DMS79 (cell line): ENCODE measurements around the gene DMBT1.

Experiments used
- DNase-seq: peaks from one replicate; lab custom pipeline; 2025; lab: John Stamatoyannopoulos, UW

The DMBT1 gene

DNA sequence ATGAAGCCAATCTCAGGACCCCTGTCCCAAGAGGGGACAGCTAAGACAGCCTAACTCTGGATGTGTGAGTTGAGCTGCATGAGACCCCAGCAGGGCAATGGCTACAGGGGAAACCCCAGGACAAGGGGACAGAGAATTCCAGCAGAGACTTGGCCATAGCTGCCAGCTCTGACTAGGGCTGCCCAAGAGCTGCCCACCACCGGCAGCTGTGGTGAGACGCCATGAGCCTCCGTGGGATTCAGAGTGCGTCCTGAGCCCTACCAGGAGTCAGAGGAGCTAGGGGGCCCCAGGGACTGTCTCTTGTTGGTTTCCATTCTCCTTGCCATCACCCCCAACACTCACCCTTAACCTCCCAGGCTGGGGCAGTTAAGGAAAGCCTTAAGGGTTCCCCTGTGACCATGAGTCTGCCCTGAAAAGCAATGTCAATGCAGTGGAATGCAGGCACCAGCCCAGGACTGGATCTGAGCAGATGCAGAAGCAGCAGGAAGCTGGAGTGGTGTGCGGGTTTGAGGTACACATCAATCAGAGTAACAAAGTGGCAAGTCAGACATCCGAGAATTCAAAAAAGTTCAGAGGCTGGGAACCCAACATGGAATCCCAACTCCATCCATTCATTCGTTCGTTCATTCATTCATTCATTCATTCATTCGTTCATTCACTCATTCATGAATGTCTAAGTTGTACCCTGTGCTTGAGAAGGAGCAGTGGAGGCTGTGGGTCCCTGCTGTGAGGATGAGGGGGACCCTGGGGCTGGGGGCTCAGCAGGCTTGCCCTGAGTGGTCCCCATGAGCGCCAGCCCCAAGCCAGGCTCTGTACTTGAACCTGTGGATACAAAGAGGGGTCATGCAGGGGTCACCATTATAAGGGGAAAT is 86.2 kb downstream of the DMBT1 start:
- no peak for DNase-seq

DNA sequence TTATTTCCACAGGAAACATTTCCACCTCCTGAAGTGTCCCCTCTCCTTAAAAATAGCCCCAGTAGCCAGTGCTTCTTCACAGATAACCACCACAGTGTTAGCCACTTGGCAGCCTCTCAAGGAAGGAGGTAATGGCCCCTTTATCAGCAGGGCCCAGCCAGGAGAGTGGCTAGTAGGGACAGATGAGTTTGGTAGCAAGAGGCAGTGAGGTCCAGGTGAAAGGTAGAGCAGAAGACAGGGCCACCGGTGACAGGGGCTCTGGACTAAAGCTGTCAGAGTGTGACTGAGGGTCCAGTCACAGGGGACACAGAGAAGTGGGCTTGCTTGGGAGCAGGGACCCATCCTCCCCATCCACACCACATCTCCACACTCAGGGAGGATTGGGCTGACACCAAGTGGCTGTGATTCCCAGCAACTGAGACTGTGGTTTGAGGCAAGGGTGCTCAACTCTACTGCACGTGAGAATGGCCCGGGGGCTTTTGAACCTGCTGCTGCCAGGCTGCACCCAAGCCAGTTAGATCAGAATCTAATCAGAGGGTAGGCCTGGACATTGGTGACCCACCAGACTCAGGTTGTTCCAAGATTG is 86.9 kb downstream of the DMBT1 start:
- DNase-seq: no peak

DNA sequence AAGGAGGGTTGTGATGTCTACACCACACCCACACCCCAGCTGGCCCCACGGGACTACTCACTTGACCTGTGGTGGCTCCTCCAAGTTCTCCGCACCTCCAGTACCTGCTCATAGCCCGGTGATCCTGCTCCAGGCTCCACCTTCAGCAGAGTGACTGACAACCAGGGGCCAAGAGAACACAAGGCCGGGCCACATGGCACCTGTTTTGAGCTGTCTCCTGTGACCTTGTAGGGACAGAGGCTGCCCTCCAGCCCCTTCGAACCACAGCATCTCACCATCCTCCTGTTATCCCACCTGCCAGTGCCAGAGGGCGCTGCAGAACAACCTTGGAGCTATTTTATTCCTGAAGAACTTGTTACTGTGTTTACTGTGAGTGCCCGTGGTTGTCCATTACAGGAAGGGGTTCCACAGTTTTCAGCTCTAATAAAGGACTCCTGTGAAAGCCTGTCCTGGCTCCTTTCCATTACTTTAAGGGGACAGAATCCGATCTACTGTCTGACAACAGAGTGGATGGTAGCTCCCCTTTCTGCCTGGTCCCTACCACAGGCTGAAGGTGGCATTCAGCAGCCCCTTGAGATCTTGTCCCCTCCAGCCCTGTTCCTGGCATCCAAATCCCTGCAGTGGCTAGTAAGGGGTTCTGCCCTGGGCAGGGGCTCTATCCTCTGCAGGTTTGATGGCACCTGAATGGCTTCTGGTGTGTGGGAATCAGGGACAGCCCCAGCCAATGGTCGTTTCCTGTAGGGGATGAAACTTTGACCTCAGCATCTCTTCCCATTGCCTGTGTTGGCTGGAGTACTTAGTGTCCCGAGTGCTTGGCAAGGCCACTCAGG is 88.3 kb downstream of the DMBT1 start:
- peak; percentile 27 for DNase-seq

DNA sequence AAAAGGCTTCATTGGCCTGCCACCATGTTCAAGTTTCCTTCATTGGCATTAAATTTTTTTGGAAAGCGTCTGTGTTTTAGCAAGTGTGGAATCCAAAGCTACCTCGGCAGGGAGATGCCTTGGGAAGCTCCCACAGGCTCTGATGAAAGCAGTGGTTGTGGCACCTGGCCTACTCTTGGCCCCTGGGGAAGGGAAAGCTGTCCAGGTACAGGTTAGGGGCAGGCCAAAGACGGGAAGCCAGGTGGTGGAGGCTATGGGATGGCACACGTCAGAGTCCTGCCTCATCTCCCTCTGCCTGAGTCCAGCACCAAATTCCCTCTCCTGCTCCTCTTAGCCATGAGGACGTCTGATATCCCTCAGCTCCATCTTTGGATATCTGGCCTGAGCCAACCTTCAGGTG is 89.3 kb downstream of the DMBT1 start:
- DNase-seq: no peak

DNA sequence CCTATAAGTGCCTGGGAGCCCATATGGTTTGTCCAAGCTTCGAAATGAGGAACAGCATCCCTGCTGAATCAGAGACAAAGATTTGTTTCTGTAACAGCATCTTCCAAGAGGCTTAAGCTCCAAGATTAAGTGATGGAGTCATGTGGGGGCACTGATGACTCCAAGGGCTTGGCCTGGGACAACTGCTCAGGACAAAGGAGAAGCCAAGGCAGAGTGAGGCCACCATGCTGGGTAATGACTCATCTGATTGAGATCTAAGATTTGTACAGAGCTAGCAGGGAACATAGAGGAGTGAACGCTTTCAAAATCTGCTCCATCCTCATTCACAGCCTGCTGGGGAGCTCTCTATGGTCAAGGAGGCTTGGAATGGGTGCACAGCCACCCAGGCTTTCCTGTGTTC is 89.8 kb downstream of the DMBT1 start:
- no peak for DNase-seq

DNA sequence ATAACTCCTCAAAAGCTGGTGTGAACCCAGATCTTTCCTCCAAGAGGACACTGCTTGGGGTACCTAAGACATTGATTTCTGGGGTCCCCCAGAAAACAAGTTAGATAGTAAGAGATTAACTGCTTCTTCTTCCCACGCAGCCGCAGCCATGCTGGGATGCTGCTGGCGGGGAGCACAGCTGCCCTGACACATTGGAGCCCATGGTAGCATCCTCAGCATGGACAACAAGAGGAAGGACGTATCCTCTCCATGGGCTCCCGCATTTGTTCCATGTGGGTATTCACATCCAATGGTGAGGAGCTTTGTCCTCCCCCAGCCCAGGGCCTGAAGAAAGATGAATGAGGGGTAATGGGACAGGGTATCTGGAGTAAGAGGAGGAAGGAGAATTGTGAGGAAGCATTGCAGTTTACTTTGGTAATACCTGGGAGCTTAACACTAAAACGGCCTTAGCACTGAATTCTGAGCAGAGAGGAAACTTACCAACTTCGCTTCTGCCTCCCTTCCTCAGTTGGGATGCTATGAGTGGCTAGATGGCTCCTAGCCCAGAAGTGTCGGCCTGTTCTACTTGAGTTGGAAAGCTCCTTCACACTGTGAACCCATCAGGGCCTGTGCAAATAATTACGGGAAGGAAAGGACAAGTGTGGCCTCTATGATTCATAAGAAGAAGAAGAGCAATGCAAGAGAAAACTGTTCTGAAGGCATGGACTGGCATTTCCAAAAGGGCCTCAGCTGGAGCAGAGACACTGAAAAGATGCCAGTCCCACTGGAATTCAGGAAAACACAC is 95.2 kb downstream of the DMBT1 start:
- peak; percentile 66 for DNase-seq

DNA sequence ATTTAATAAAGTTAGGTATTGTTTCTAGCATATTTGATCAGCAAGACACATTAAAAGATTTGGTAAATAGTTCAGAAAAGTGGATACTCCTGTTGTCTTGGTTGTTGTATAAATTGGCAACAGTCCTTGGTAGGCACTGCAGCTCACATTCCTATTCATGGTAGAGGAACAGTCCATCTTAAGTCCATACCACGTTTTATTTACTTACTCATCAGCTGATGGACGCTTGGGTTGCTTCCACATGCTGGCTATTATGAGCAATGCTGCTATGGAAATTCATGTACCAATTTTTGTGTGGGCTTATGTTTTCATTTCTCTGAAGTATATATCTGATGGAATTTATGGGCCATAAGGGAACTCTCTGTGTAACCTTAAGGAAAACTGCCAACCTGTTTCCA is 95.8 kb downstream of the DMBT1 start:
- DNase-seq: no peak

DNA sequence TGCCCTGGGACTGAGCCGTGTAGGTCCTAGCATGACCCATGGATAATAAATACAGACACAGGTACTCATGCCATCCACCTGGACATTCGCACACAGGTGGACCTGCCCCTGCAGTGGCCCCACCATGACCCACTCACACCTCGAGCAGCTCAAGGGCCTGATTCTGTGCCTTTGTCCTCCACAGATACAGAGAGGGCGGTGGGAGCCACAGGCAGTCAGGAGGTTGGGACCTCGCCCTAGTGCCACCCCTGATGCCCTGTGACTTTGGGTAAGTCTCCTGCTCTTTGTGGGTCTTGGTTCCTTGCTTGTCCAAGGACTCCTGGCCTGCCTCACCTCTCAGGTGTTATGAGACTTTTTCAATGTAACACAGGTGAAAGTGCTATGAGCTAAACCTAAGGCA is 96.2 kb downstream of the DMBT1 start:
- no peak for DNase-seq

DNA sequence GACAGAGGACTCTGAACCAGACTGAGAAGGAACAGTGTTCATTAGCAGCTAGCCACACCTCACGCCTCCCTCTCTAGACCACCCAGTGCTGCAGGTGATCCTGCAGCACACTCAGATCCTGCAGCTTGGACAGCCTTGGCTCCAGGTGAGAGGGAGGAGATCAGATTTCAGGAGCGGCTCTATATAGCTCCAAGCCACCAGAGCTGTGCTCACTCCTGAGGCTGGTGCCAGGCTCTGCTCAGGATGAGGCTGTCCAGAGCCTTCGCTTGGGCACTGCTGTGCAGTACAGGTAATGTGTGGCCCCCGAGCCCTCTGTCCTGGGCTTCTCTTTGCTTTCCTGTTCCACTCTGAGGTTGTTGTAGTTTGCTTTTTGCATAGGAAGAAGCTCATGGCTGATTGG is 96.7 kb downstream of the DMBT1 start:
- no peak for DNase-seq

DNA sequence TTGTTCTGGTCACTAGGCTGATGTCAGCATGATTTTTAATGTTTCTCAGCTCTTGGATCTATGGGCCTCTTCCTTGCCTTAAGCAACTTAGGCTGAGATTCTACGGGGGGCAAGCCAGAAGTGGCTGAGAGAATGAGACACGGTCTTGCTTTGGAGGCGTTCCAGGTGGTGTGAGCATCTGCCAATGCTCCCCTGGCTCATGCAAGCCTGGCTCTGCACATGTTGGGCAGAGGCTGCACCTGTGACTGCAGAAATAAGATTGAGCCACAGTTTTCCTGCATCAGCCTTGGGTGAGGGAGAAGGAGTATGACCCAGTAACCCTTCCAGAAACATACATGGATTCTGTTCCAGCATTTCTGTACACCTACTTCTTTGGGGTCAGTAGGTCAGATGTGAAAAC is 97.2 kb downstream of the DMBT1 start:
- peak; percentile 22 for DNase-seq

DNA sequence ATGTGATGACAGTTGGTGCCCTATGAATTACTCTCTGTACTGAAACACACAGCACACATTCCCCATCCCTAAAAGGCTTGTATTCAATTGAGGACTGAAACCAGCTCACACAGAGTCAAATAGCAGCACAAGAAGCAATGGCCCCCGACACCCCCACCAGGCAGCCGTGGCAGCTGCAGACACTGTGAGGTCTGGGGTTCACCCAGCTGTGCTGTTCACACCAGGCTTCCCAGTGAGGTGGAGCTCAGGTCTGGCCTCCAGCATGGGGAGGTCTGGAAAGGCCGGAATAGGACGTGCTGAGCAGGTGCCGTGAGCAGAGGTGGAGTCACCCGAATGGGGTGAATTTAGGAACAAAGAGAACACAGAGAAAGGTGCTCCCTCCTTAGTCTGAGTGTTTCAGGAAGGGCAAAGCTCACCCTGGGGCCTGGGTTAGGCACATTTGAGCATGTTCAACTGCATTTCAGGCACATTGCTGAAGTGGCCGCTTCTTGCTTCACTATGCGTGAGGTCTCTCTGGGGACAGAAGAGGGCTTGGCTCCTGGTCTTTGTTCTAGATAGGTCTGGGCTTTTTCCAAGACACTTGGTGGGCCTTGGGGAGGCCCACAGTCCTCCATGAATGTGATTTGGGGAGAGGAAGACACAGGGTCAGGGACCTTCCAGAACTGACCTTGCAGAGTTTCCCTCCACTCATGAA is 97.9 kb downstream of the DMBT1 start:
- DNase-seq: no peak

DNA sequence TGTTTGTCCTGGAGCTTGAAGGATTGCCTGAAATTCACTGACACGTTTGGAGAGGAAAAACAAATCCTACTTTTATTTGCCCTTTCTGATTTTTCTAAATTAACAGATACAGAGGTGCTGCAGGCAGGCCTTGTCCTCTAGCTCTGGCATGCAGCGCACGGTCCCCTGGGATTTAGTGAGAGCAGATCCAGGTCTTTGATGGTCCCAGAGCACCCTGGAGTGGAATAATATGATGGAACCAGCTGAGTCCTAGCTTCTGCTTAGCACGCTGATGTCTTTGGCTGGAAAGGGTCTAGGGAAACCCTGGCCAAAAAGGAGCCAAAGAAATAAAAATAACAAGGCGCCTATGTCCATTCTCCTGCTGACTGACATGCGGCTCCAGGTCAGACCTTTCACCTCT is 98.6 kb downstream of the DMBT1 start:
- no peak for DNase-seq

DNA sequence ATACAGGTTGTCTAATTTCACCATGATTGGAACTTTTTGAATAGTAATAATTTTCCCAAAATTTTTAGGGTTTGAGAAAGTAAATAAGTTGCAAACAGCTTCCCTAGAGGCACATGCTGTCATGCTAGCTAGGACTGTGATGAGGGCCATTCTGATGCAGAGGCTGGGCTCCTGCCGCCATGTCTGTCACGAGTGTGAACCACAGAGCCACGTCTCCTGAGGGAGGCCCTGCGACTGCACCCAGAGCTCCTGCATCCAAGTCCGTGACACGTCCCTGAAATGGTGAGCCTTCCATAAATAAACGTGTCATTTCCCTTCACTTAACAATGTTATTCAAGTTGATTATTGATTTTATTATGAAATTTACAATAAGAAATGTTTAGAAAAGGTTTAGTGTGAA is 99.1 kb downstream of the DMBT1 start:
- DNase-seq: no peak

DNA sequence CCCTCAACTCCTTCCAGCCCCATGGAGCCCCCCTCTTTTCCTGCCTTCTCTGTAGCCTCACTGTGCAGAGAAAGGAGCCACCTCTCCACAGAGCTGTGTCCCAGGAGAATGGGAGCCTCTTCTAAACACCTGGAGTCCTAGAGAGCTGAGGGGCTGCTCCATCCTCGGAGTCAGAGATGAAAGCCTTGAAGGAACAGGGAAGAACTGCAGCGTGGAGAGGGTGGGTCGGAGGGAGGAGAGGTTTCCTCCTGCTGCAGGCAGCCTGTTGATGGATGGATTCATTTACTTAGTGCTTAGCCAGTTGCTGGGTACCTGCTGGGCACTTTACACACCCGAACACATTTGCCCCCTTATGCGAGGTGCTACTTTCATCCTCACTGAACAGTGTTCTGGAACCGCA is 100.1 kb downstream of the DMBT1 start:
- DNase-seq: no peak

DNA sequence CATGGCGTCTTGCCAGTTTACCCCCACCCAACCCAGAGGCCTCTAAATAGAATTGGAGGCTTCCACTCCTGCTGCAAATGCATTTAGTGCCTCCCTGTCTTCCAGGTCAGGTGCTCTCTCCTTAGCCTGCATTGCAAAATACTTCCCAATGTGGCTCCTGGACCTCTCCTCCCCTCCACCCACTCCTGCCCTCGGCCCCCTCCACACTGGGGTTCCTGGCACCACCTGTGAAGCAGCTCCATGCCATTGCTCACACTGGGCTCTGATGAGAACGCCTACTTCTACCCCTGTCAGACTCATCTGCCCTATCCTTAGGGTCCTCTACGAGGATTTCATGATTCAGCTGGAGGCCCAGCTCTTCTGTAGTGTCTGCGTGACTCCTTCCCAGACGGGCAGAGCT is 101.7 kb downstream of the DMBT1 start:
- DNase-seq: no peak

DNA sequence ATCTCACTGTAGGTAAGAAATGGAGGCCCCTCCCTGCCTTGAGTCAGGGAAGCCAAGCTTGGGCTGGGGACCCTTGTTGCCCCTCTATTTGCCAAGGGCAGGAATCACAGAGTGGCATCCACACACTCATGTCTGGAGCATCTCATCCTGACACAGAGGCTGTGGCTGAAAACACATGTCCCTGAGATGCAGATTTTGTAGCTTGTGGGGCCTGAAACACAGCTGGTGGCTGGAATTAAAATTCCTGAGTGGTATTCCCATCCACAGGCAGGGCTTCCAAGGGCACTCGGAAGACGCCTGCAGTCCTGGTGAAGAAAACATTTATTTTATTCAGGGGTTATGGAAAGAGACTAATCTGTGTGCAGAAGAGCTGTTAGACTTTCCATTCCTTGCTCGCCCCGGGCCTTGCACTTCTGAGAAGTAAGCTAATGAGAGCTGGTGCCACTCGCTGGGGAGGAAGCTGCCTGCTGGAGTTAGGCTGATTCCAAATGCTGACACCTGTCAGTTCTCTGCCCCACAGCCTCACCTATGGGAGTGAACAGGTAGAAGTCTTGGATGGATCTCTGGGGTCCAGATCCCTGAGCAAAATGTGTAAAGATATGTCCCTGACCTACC is 103.1 kb downstream of the DMBT1 start:
- DNase-seq: no peak

DNA sequence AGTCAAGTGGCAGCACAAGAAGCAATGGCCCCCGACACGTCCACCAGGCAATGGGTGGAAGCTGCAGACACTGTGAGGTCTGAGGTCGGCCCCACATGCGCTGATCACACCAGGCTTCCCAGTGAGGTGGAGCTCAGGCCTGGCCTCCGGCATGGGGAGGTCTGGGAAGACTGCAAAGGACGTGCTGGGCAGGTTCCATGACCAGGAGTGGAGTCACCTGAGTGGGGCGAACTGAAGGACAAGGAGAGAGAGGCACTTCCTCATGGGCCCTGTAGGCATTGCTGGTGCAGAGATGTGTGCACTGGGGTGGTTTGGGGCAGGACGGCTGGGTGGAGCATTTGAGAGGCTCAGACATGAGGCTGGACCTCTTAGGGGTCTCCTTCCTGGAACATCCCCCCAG is 103.9 kb downstream of the DMBT1 start:
- no peak for DNase-seq

DNA sequence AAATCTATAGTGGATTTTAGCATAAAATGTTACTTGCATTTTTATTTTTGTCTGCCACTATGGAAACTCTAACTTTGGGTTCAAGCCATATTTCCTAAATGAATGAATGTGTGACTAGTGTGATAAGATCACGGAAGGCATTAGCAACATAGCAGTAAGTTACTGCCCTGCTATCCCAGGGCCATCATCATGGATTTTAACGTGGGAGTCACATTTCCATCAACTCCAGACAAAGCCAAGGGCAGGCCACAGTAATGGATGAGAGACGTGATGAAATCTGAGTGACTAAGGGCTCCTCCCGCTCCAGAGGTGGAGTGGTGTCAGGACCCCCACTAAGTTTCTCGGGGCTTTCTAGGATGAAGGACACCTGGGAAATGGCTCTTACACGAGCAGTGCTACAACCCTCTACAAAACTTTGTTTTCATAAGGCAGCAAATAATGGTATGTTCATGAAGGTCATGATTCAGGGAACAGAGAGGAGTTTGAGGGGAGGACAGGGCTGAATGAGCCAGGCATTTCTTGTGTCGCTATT is 104.8 kb downstream of the DMBT1 start:
- DNase-seq: no peak

DNA sequence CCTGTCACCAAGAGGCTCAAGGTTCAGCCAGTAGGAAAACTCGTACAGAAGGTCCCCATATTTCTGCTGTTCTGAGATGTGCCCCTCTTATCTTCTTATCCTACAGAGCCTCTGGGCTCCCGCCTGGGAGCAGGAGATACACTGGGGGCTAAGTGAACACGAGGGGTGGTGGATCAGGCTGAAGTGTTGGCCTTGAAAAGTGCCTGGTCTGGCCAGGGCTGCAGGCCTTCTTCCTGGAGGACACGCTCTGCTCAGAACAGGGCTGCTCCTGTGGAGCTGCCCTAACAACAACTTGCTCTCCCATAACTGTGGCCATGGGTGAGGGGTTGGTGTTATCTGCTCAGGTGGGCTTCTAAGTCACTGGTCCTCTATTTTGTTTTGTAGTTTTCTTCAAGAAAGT is 105.4 kb downstream of the DMBT1 start:
- DNase-seq: no peak

DNA sequence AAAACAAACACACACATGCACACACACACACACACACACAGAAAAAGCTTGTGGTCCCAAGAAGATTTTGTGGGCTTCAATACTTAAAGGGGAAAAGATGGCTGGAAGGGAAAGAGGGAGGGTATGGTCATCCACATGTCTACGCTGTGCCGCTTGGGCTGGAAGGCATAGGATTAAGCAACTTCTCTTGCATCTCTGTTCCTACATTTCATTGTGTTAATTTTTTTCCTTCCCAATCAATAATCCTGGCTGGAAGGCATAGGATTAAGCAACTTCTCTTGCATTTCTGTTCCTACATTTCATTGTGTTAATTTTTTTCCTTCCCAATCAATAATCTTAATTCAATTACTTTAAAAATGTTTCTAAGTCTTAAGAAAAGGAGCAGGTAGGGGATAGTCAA is 108.5 kb downstream of the DMBT1 start:
- no peak for DNase-seq

DNA sequence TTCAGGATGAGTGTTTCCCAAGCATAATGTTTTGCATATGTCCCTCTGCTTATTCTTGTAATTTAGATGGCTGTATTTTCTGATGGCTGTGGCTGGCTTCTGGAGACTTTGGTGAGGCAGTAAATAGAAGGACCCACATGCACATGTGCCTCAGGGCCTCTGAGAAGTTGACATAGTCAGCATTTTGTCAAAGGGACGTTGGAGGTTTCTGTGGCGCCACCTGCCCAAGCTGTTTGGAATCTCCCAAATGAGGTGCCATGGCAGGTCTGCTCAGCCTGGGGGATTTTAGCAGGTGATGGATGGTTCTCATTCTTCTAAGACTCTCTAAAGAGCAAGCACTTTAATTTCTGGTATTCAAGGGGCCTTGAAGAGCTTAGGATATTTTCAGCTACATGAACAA is 109.3 kb downstream of the DMBT1 start:
- no peak for DNase-seq
